ENCODE measurements around the gene XXYLT1. TPM values are rescaled to one million over a fixed set of nuclear protein-coding genes. Genes with fewer than 3 reads are reported as not detected.

XXYLT1 gene
- total and polyA plus RNA-seq, 10 donors: 2.7 to 22.3 (median 9.5) TPM

- DNase-seq: peak; percentile 54
- no peaks in the 10 kb centered on the region for H3K27me3 ChIP-seq (replicated peaks in 1 of 7)
- TF ChIP-seq CTCF (IDR thresholded peaks at IDR 0.05 in 8 of 11, conservative IDR thresholded peaks at IDR 0.05 in 3 of 11) (no peak), POLR2AphosphoS5 (IDR thresholded peaks at IDR 0.05) (no peak), POLR2A (IDR thresholded peaks at IDR 0.05) (no peak)
- no peaks in the 10 kb centered on the region for H3K9me3 ChIP-seq
- peaks cover 0 to 39% (median 16%) of the 10 kb centered on the region in 6 donors for H3K4me1 ChIP-seq
- H3K36me3 ChIP-seq: peaks cover 0 to 14% (median under 1%) of the 10 kb centered on the region in 6 donors
- intact Hi-C loops (cut with DNase I; ENCODE audit: low total_unique reads): no loop called here
- H3K4me3 ChIP-seq: no peak overlapping the region
- H3K27ac ChIP-seq: no peak overlapping the region
- 71 to 76% (median 74%) methylated on average over 9 of the region's 9 CpGs for WGBS, 5 donors
These were observed 207.3 kb downstream of the XXYLT1 start for GRCh38 chr3:195063581-195064193.

GRCh38 chr3:195062866-195063540 lies 208.0 kb downstream of the XXYLT1 start:
- Histone ChIP-seq H3K27me3 (replicated peaks in 1 of 7) (no peaks in the 10 kb centered on the region), H3K9me3 (no peaks in the 10 kb centered on the region), H3K4me3 (no peak overlapping the region), H3K4me1 (peaks cover 4 to 45% (median 21%) of the 10 kb centered on the region in 6 donors), H3K27ac (no peak overlapping the region), H3K36me3 (peaks cover 0 to 7% (median 0%) of the 10 kb centered on the region in 6 donors)
- peak; percentile 66 for DNase-seq
- no peak for TF ChIP-seq POLR2AphosphoS5 (IDR thresholded peaks at IDR 0.05)
- intact Hi-C loops (cut with DNase I; ENCODE audit: low total_unique reads): no loop called here
- 90 to 94% (median 93%) methylated on average over 18 to 20 of the region's 20 CpGs for WGBS, 5 donors

GRCh38 chr3:195061756-195062655 lies 209.0 kb downstream of the XXYLT1 start:
- H3K27ac ChIP-seq: peak overlapping the region in 3 of 8 donors; percentile 39 to 62 (median 39)
- H3K36me3 ChIP-seq: no peaks in the 10 kb centered on the region
- WGBS, 5 donors: 80 to 88% (median 83%) methylated on average over 29 to 36 of the region's 36 CpGs
- TF ChIP-seq CTCF (IDR thresholded peaks at IDR 0.05 in 8 of 11, conservative IDR thresholded peaks at IDR 0.05 in 3 of 11) (no peak), POLR2AphosphoS5 (IDR thresholded peaks at IDR 0.05) (peak in 1 of 3 donors; percentile 26)
- intact Hi-C loops (cut with DNase I; ENCODE audit: low total_unique reads): no loop called here
- no peaks in the 10 kb centered on the region for H3K9me3 ChIP-seq
- DNase-seq: peak; percentile 70
- H3K27me3 ChIP-seq (replicated peaks in 1 of 7): no peaks in the 10 kb centered on the region
- H3K4me1 ChIP-seq: peaks cover 4 to 46% (median 21%) of the 10 kb centered on the region in 6 donors
- H3K4me3 ChIP-seq: no peak overlapping the region

GRCh38 chr3:195060531-195061291 lies 210.2 kb downstream of the XXYLT1 start:
- peak overlapping the region in 7 of 8 donors; percentile 9 to 62 (median 39) for H3K27ac ChIP-seq
- peaks cover 4 to 46% (median 21%) of the 10 kb centered on the region in 6 donors for H3K4me1 ChIP-seq
- no peaks in the 10 kb centered on the region for H3K9me3 ChIP-seq
- intact Hi-C loops (cut with DNase I; ENCODE audit: low total_unique reads): no loop called here
- DNase-seq: peak; percentile 81
- no peaks in the 10 kb centered on the region for H3K36me3 ChIP-seq
- peak in 2 of 3 donors; percentile 62 to 63 for TF ChIP-seq POLR2AphosphoS5 (IDR thresholded peaks at IDR 0.05)
- no peak for TF ChIP-seq POLR2A (IDR thresholded peaks at IDR 0.05)
- no peak for TF ChIP-seq CTCF (IDR thresholded peaks at IDR 0.05 in 8 of 11, conservative IDR thresholded peaks at IDR 0.05 in 3 of 11)
- no peak overlapping the region for H3K4me3 ChIP-seq
- WGBS, 5 donors: 82 to 90% (median 87%) methylated on average over 12 to 18 of the region's 18 CpGs
- H3K27me3 ChIP-seq (replicated peaks in 1 of 7): no peaks in the 10 kb centered on the region

Measured in spleen (tissue), 11 donors.